Endothelial cell of umbilical vein (primary cell): ENCODE measurements around the gene OSBPL8. TPM values are rescaled to one million over a fixed set of nuclear protein-coding genes. Genes with fewer than 3 reads are reported as not detected.

Experiments used
- BruUV-seq: library from RNA; stranded (reverse); fragments of 400-500 nt; replicated peaks from 2 replicates; lab custom pipeline; 2021; lab: Mats Ljungman, UMichigan
- CTCF ChIA-PET: fragments of 300-600, 350-600 bp; sonication (Branson Sonifier 250); formaldehyde crosslinking; loops from one replicate; lab custom pipeline; 2021; ENCODE audit warnings: antibody characterized with exemption, inconsistent platforms; lab: Charles Lee
- POLR2A ChIA-PET: fragments of 300-600, 350-600 bp; sonication (Branson Sonifier 250); formaldehyde crosslinking; loops from one replicate; lab custom pipeline; 2021; ENCODE audit warnings: antibody characterized with exemption, inconsistent platforms; lab: Charles Lee
- DNase-seq: peaks from one replicate; pipeline ENCODE4 v3.0.0-alpha.2; 2011; ENCODE audit warnings: low read depth, low spot score
- FAIRE-seq: peaks from 2 replicates; lab custom pipeline; 2011; peaks lifted over from hg19 to GRCh38; lab: Jason Lieb, UNC
- H2AFZ ChIP-seq: 2 replicates; pipeline ENCODE4 v1.6.0; 2012; ENCODE audit warnings: low read depth, low read length, control low read depth, inconsistent platforms
- H3K27ac ChIP-seq: 2 replicates; pipeline ENCODE4 v1.5.1; 2011; ENCODE audit warnings: low read depth, mild to moderate bottlenecking, control low read depth, low read length, moderate library complexity; ENCODE audit not compliant: insufficient read depth
- H3K27me3 ChIP-seq, 2 experiments: 2 replicates each; pipeline versions ENCODE4 v1.6.0 to v1.6.1; 2011; ENCODE audit warnings: low read length in 2 of 2, mixed read lengths in 1 of 2; ENCODE audit not compliant: control insufficient read depth in 2 of 2, insufficient read depth in 2 of 2
- H3K36me3 ChIP-seq, 2 experiments: 2 replicates in 1 of 2; 3 replicates in 1 of 2; pipeline ENCODE4 v1.5.1; 2011; ENCODE audit warnings: low read length in 2 of 2, mild to moderate bottlenecking in 1 of 2, moderate library complexity in 1 of 2; ENCODE audit not compliant: control insufficient read depth in 2 of 2, insufficient read depth in 2 of 2; ENCODE audit errors: extremely low read depth in 1 of 2
- H3K4me1 ChIP-seq: 3 replicates; pipeline ENCODE4 v1.5.1; 2011; ENCODE audit warnings: mild to moderate bottlenecking, low read length; ENCODE audit not compliant: control insufficient read depth, insufficient read depth; ENCODE audit errors: extremely low read depth
- H3K4me2 ChIP-seq: 2 replicates; pipeline ENCODE4 v1.6.1; 2011; ENCODE audit warnings: low read length, control low read depth, mixed read lengths; ENCODE audit not compliant: insufficient read depth
- H3K4me3 ChIP-seq, 3 experiments: fragments of 200-600 bp in 1 of 3; sonication (generic), shearing (Covaris generic) in 1 of 3; replicated peaks in 1 of 3; 2 replicates each; pipeline ENCODE4 v1.5.1; 2011 to 2016; ENCODE audit warnings: control low read depth in 3 of 3, low read length in 3 of 3, mild to moderate bottlenecking in 2 of 3, inconsistent platforms in 1 of 3, low read depth in 1 of 3, moderate library complexity in 1 of 3; ENCODE audit not compliant: insufficient read depth in 1 of 3
- H3K79me2 ChIP-seq: 2 replicates; pipeline ENCODE4 v1.6.0; 2012; ENCODE audit warnings: low read length, inconsistent platforms; ENCODE audit not compliant: control insufficient read depth, insufficient read depth
- H3K9ac ChIP-seq: replicated peaks from 2 replicates; pipeline ENCODE3; 2011; ENCODE audit warnings: low read length, control low read depth; ENCODE audit not compliant: insufficient read depth; ENCODE audit errors: extremely low read depth
- H3K9me1 ChIP-seq: replicated peaks from 3 replicates; pipeline ENCODE4 v1.6.0; 2011; ENCODE audit warnings: mild to moderate bottlenecking, low read length; ENCODE audit not compliant: control insufficient read depth, insufficient read depth; ENCODE audit errors: extremely low read depth
- H3K9me3 ChIP-seq: replicated peaks from 2 replicates; pipeline ENCODE4 v1.5.1; 2012; ENCODE audit warnings: low read length, inconsistent platforms; ENCODE audit not compliant: control insufficient read depth, insufficient read depth
- H4K20me1 ChIP-seq: replicated peaks from 2 replicates; pipeline ENCODE3; 2011; ENCODE audit warnings: mild to moderate bottlenecking, low read length; ENCODE audit not compliant: control insufficient read depth, insufficient read depth; ENCODE audit errors: extremely low read depth
- CTCF ChIP-seq, 2 donors: IDR thresholded peaks; 1 replicate in 1 of 2; 2 replicates in 1 of 2; pipeline ENCODE4 v1.5.1; 2011; ENCODE audit warnings: low read length in 2 of 2, mild to moderate bottlenecking in 2 of 2, moderate library complexity in 2 of 2, control low read depth in 1 of 2, inconsistent platforms in 1 of 2, low read depth in 1 of 2; ENCODE audit not compliant: insufficient read depth in 1 of 2; ENCODE audit errors: extremely low read depth in 1 of 2
- EZH2 ChIP-seq: IDR thresholded peaks from 2 replicates; pipeline ENCODE4 v1.6.1; 2012; ENCODE audit warnings: borderline replicate concordance, low read depth, mild to moderate bottlenecking, moderate library complexity, low read length, inconsistent platforms; ENCODE audit not compliant: severe bottlenecking
- FOS ChIP-seq: IDR thresholded peaks from 2 replicates; pipeline ENCODE4 v1.6.1; 2011; ENCODE audit warnings: mild to moderate bottlenecking, low read length, moderate library complexity, borderline replicate concordance; ENCODE audit not compliant: insufficient read depth
- GATA2 ChIP-seq: IDR thresholded peaks from 2 replicates; pipeline ENCODE4 v1.7.0; 2011; ENCODE audit warnings: low read depth, mild to moderate bottlenecking, moderate library complexity, mixed read lengths, low read length; ENCODE audit not compliant: insufficient read length, insufficient read depth
- JUN ChIP-seq: IDR thresholded peaks from 2 replicates; pipeline ENCODE4 v1.6.1; 2011; ENCODE audit warnings: borderline replicate concordance, low read depth; ENCODE audit not compliant: insufficient read length, insufficient read depth
- MAX ChIP-seq: IDR thresholded peaks from 2 replicates; pipeline ENCODE4 v1.6.1; 2011; ENCODE audit not compliant: insufficient read depth, insufficient read length
- MYC ChIP-seq: IDR thresholded peaks from one replicate; pipeline ENCODE4 v1.6.1; 2011; ENCODE audit warnings: mild to moderate bottlenecking, low read depth, low read length
- POLR2A ChIP-seq: IDR thresholded peaks from 2 replicates; pipeline ENCODE4 v1.6.1; 2012; ENCODE audit warnings: low read depth, mild to moderate bottlenecking, control low read depth, low read length
- POLR2AphosphoS5 ChIP-seq: IDR thresholded peaks from 2 replicates; pipeline ENCODE4 v1.6.1; 2012; ENCODE audit warnings: low read depth, mild to moderate bottlenecking, control low read depth, low read length, moderate library complexity; ENCODE audit not compliant: insufficient read depth
- dilution Hi-C: fragments of 300-500 bp; cut with MboI; formaldehyde crosslinking; loops from one replicate; pipeline ENCODE4 v1.15.0; 2019; ENCODE audit warnings: low sequenced_read_pairs; ENCODE audit not compliant: extremely low pct_ligation_motif_present
- intact Hi-C: fragments of 100-400 bp; cut with micrococcal nuclease; formaldehyde crosslinking; loops from one replicate; pipeline ENCODE4 v1.10.0; 2022
- polyA plus RNA-seq, 4 experiments: library from polyadenylated mRNA; depleted of rRNA in 3 of 4; stranded (reverse) in 3 of 4; unstranded in 1 of 4; fragments of >200 nt; gene quantifications; 2 replicates each; pipeline versions ENCODE4 v1.2.1 to v1.2.3, GENCODE V29; 2011 to 2012; ENCODE audit warnings: missing spikeins in 1 of 4
- total RNA-seq: library from RNA; stranded (reverse); gene quantifications from 2 replicates; pipeline ENCODE4 v1.2.3, GENCODE V29; 2021

OSBPL8 gene
- total and polyA plus RNA-seq, 2 donors (not counting 3 experiments of a cell fraction or from before 2014, with no cell fraction given): 10.3 to 47.6 TPM

- Histone ChIP-seq H3K9ac (no peak overlapping the region), H3K4me3 (no peak overlapping the region), H3K36me3 (no peaks in the 10 kb centered on the region), H3K4me2 (no peak overlapping the region), H3K9me1 (no peaks in the 10 kb centered on the region), H2AFZ (no peak overlapping the region), H3K4me1 (peaks cover 19% of the 10 kb centered on the region), H3K79me2 (no peaks in the 10 kb centered on the region), H3K9me3 (no peaks in the 10 kb centered on the region), H4K20me1 (no peaks in the 10 kb centered on the region), H3K27me3 (no peaks in the 10 kb centered on the region), H3K27ac (no peak overlapping the region)
- BruUV-seq: no TSS peak
- dilution Hi-C loops (loop anchor here (25.0 kb wide), 1 partner anchor 245 kb away; the partner anchor contains the start of gene NAP1L1), intact Hi-C loops (no loop called here)
- TF ChIP-seq POLR2A (no peak), EZH2 (no peak), GATA2 (no peak), MAX (no peak), POLR2AphosphoS5 (no peak), JUN (no peak), MYC (no peak), CTCF (IDR thresholded peaks at IDR 0.05; ENCODE audit: extremely low read depth in 1 of 2, insufficient read depth in 1 of 2, low read depth in 1 of 2, low read length in 2 of 2) (no peak), FOS (no peak)
- ChIA-PET CTCF (interaction anchor here (1.1 kb wide), 1 partner anchor 16 kb away, joined by 3 read pairs; the partner anchor contains the start of gene BBS10), POLR2A (no interaction called here)
- FAIRE-seq: no peak
- no peak for DNase-seq
Measured at GRCh38 chr12:76332606-76333005, 227.0 kb downstream of the OSBPL8 start.
